Heart left ventricle (tissue), 16 donors: ENCODE measurements around the gene TGFB3. TPM values are rescaled to one million over a fixed set of nuclear protein-coding genes. Genes with fewer than 3 reads are reported as not detected.

Source experiments
- ATAC-seq, 4 donors: fragments of 200-7000 bp; cut with Tn5 transposase; one replicate each; pipeline ENCODE4 v1.9.1; 2020 to 2022; ENCODE audit warnings: moderate library complexity in 4 of 4, mild to moderate bottlenecking in 3 of 4, moderate number of reproducible peaks in 1 of 4
- DNase-seq, 5 donors: peaks; one replicate each; pipeline ENCODE4 v3.0.0-alpha.2; 2020
- H3K27ac ChIP-seq, 12 donors: fragments of 200-600 bp; sonication (generic) in 4 of 12; one replicate each; pipeline versions ENCODE4 v1.5.0 to v1.8.0; 2016 to 2022; ENCODE audit warnings: mild to moderate bottlenecking in 2 of 12
- H3K27me3 ChIP-seq, 9 donors: fragments of 200-600 bp; sonication (generic) in 2 of 9; one replicate each; pipeline versions ENCODE4 v1.5.1 to v1.8.0; 2016 to 2022; ENCODE audit warnings: mild to moderate bottlenecking in 3 of 9
- H3K36me3 ChIP-seq, 9 donors: fragments of 200-600 bp; sonication (generic) in 2 of 9; one replicate each; pipeline versions ENCODE4 v1.5.0 to v1.8.0; 2018 to 2022; ENCODE audit warnings: mild to moderate bottlenecking in 2 of 9
- H3K4me1 ChIP-seq, 12 donors: fragments of 200-600 bp; sonication (generic) in 4 of 12; one replicate each; pipeline versions ENCODE4 v1.5.0 to v1.8.0; 2016 to 2022; ENCODE audit warnings: mild to moderate bottlenecking in 3 of 12
- H3K4me3 ChIP-seq, 12 donors: fragments of 200-600 bp; sonication (generic) in 4 of 12; one replicate each; pipeline versions ENCODE4 v1.5.0 to v1.8.0; 2017 to 2022; ENCODE audit warnings: mild to moderate bottlenecking in 9 of 12, moderate library complexity in 4 of 12
- H3K9me3 ChIP-seq, 12 donors: fragments of 200-600 bp; sonication (generic) in 4 of 12; one replicate each; pipeline versions ENCODE4 v1.5.0 to v1.8.0; 2016 to 2022; ENCODE audit warnings: mild to moderate bottlenecking in 1 of 12
- POLR2A ChIP-seq, 2 donors: fragments of 450-650 bp; IDR thresholded peaks; one replicate each; pipeline ENCODE4 v1.6.1; 2017; ENCODE audit warnings: antibody characterized with exemption in 2 of 2, mild to moderate bottlenecking in 2 of 2, moderate library complexity in 2 of 2
- WGBS, 4 donors: extraction: QIAGEN DNeasy Blood & Tissue Kit in 2 of 4; methylation state at CpG; one replicate each; pipeline versions ENCODE4 v1.1.5 to v1.1.7; 2013 to 2018; 5-methylcytosine and 5-hydroxymethylcytosine counted together
- intact Hi-C, 10 donors: fragments of 100-400 bp; cut with DNase I; formaldehyde crosslinking; loops; one replicate each; pipeline versions ENCODE4 v1.11.1 to v1.14.2; 2022
- long read RNA-seq, 3 donors: library from polyadenylated mRNA; unstranded; transcript quantifications; one replicate each; pipeline ENCODE4 v2.0.0, GENCODE V29; 2020 to 2021
- polyA plus RNA-seq, 2 donors: library from polyadenylated mRNA; stranded (reverse); fragments of 200-250 nt; gene quantifications; one replicate each; pipeline ENCODE4 v1.2.3, GENCODE V29; 2013
- total RNA-seq, 9 donors: library from RNA; depleted of rRNA in 2 of 9; stranded (reverse); fragments of >200 nt in 2 of 9; fragmentation: NEBNext Ultra II Directional in 3 of 9; extraction: Animal tissue kit (Norgen Biotek cat#: 25700) in 3 of 9; gene quantifications; one replicate each; pipeline versions ENCODE4 v1.1.0 to v1.2.4, GENCODE V29; 2016 to 2023
- TF ChIP-seq, protein P1 (sequence below), 12 donors: fragments of 200-600 bp; sonication (generic) in 4 of 12; IDR thresholded peaks; one replicate each; pipeline versions ENCODE4 v1.5.0 to v1.8.0; 2018 to 2022; ENCODE audit warnings: antibody characterized with exemption in 12 of 12, mild to moderate bottlenecking in 5 of 12
- donor health status: ischemic (EF 13 %, LVEDD 7.1; RV severe dilation, severe dysfunction).
- donor health status: healthy with polysubstance abuse.
- donor health status: DM: no; HTN: yes; CAD: no.
- donor health status: DM: no; HTN: no; CAD: no.
- donor health status: ischemic (EF 25% LVEDD 6.9; RV normal size, moderate dysfunction).
- donor health status: ischemic (EF 25% LVEDD 5.7; RV mildly dilated, moderate dysfunction).
- donor health status: healthy.
- donor health status: DM: yes; HTN: yes; CAD: no.
- donor health status: ischemic (EF 35%, LVEDD 5.7; RV mildly dilated, moderate dysfunction).
- donor health status: nonischemic (EF 11% LVEDD 7.7; RV severe dilation, severe dysfunction).
- donor health status: DM: yes; HTN: yes; CAD: no.
- donor health status: PGD.
- donor health status: ischemic (EF 29% LVEDD 5.4; RV normal size, mild dysfunction).
- donor health status: nonischemic (EF 23%, LVEDD 6.1; RV moderate dilation, normal function).

The TGFB3 gene
- total RNA-seq (10 to 100 TPM; 13.3 to 44.0 (median 32.1) TPM), polyA plus RNA-seq (1 to 10 TPM; 7.9 to 8.6 TPM)
- long read RNA-seq, donor 1, transcript TGFB3-201 (7 exons, 2,522 nt): major isoform, 10 of 15 reads
- long read RNA-seq, donor 1, partial matches to known transcripts: 1 of 15 reads
- long read RNA-seq, donor 1, other reads (novel, unspliced or antisense): 4 of 15 reads
- long read RNA-seq, donor 2, transcript TGFB3-201 (7 exons, 2,522 nt): major isoform, 24 of 28 reads
- long read RNA-seq, donor 2, partial matches to known transcripts: 0 of 28 reads
- long read RNA-seq, donor 2, other reads (novel, unspliced or antisense): 4 of 28 reads
- long read RNA-seq, donor 3, transcript TGFB3-201 (7 exons, 2,522 nt): major isoform, 25 of 32 reads
- long read RNA-seq, donor 3, partial matches to known transcripts: 0 of 32 reads
- long read RNA-seq, donor 3, other reads (novel, unspliced or antisense): 7 of 32 reads

GRCh38 chr14:75981426-75982265 lies at the start of gene TGFB3:
Gene TGFB3 (minus strand): TSS chr14:75981995. CDS start chr14:75980893, 1,102 bp downstream.
- peak; percentile 76 to 86 (median 80) for DNase-seq
- H3K4me1 ChIP-seq: peaks cover 3 to 61% (median 29%) of the 10 kb centered on the region in 12 donors
- intact Hi-C loops: loop anchor here (1.0 to 10.0 kb wide), 13 partner anchors 73 to 273 kb away; no protein-coding TSS in a partner anchor
- no peaks in the 10 kb centered on the region for H3K9me3 ChIP-seq
- no peaks in the 10 kb centered on the region for H3K36me3 ChIP-seq
- H3K27me3 ChIP-seq: no peaks in the 10 kb centered on the region
- peak within 1 kb of the TSS; percentile 83 to 99 (median 96) for H3K27ac ChIP-seq
- TF ChIP-seq POLR2A (IDR thresholded peaks at IDR 0.05): peak in 1 of 2 donors; percentile 58
- TF ChIP-seq, protein P1, sequence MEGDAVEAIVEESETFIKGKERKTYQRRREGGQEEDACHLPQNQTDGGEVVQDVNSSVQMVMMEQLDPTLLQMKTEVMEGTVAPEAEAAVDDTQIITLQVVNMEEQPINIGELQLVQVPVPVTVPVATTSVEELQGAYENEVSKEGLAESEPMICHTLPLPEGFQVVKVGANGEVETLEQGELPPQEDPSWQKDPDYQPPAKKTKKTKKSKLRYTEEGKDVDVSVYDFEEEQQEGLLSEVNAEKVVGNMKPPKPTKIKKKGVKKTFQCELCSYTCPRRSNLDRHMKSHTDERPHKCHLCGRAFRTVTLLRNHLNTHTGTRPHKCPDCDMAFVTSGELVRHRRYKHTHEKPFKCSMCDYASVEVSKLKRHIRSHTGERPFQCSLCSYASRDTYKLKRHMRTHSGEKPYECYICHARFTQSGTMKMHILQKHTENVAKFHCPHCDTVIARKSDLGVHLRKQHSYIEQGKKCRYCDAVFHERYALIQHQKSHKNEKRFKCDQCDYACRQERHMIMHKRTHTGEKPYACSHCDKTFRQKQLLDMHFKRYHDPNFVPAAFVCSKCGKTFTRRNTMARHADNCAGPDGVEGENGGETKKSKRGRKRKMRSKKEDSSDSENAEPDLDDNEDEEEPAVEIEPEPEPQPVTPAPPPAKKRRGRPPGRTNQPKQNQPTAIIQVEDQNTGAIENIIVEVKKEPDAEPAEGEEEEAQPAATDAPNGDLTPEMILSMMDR (IDR thresholded peaks at IDR 0.05): no peak
- WGBS, 4 donors: 1 to 3% (median 1%) methylated on average over 26 of the region's 26 CpGs
- H3K4me3 ChIP-seq: peak within 1 kb of the TSS; percentile 56 to 88 (median 78)
- ATAC-seq: peak; percentile 60 to 79 (median 77)

- Histone ChIP-seq H3K27ac (no peak overlapping the region), H3K36me3 (peaks cover 0 to 38% (median 19%) of the 10 kb centered on the region in 9 donors), H3K4me3 (no peak overlapping the region), H3K27me3 (no peaks in the 10 kb centered on the region), H3K4me1 (peaks cover 0 to 14% (median 0%) of the 10 kb centered on the region in 12 donors), H3K9me3 (peaks cover 0 to 14% (median 7%) of the 10 kb centered on the region in 12 donors)
- WGBS, 4 donors: 76 to 86% (median 78%) methylated on average over 4 of the region's 4 CpGs
- intact Hi-C loops: no loop called here
- ATAC-seq (peak; percentile 32 to 87 (median 71)), DNase-seq (no peak)
- TF ChIP-seq, protein P1 (IDR thresholded peaks at IDR 0.05): no peak
These were observed 42.6 kb upstream of the TGFB3 start for GRCh38 chr14:76024211-76024907.

DNA sequence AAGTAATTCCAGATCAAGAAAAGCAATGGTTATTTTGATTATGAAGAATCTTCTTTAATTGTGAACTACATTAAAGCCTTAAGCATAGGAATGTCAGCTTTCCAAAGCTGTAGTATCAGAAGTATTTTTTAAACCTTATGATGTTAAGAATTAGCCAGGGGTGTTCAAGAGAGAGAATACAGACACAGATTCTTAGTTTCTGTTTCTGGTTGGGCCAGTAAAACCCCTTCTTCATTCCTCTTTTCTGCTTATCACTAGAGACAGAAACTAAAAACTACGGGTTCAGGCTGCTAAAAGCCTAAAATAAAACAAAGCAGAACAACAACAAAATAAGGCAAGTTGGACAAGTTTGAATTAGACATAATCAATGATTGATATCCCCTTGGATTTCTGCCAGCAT lies 42.0 kb upstream of the TGFB3 start:
- Histone ChIP-seq H3K27me3 (no peaks in the 10 kb centered on the region), H3K27ac (no peak overlapping the region), H3K36me3 (peaks cover 0 to 38% (median 19%) of the 10 kb centered on the region in 9 donors), H3K4me3 (no peak overlapping the region), H3K4me1 (peaks cover 0 to 14% (median 0%) of the 10 kb centered on the region in 12 donors), H3K9me3 (peaks cover 0 to 17% (median 11%) of the 10 kb centered on the region in 12 donors)
- 72 to 80% (median 77%) methylated on average over 1 of the region's 1 CpG for WGBS, 4 donors
- DNase-seq (no peak), ATAC-seq (no peak)
- TF ChIP-seq, protein P1 (IDR thresholded peaks at IDR 0.05): no peak
- TF ChIP-seq POLR2A (IDR thresholded peaks at IDR 0.05): no peak
- intact Hi-C loops: no loop called here
